Ureter (tissue), 1 donor: ENCODE measurements around the gene IGFBP5. TPM values are rescaled to one million over a fixed set of nuclear protein-coding genes. Genes with fewer than 3 reads are reported as not detected.

Experiments used
- DNase-seq: peaks from one replicate; pipeline ENCODE4 v3.0.0-alpha.2; 2020; ENCODE audit warnings: low spot score
- total RNA-seq: library from RNA; stranded (reverse); gene quantifications from one replicate; pipeline ENCODE4 v1.2.4, GENCODE V29; 2023
- donor health status: DM: yes; HTN: yes; CAD: no.

The IGFBP5 gene
- total RNA-seq, 1 donor from 2014 or later: 697 TPM

DNA sequence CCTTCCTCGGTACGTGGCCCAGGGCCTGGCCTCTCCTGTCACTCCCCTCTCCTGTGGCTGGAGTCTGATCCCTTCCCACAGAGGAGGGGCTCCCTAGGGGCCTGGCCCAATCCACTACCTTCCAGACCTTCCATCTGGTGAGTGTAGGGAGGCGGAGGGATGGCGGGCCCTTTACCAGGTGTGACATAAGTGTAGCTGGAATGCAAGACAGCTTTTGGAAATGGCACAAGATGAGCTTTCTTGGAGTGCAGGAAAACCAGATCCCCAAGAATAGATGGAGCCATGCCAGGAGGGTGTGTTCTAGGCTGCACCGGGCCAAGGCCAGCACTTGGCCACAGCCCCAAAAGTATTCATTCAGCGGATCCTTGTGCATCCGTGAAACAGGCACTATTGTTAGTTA is 30.1 kb downstream of the IGFBP5 start:
- no peak for DNase-seq

DNA sequence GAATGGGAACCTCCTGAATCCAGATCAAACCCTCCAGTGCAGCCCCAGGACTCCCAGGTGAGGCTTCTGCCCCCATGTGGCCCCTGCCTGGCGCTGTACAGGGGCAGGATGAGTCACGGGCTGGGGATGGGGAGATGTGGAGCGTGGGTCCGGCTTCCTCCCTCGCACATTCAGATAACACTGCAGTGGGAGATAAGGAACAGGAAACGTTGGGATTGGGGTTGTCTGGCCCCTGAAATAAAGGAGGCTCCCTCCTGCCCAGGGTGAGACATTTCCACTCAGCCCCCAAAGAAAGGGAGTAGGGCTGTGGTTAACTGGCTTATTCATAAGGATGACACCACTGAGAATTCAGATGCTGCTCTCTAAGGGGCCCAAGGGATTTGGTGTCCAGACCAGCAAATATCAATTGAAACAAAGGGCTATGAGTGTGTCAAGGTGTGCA is 30.7 kb downstream of the IGFBP5 start:
- DNase-seq: no peak

- no peak for DNase-seq
Observed at GRCh38 chr2:216663846-216664245, 31.5 kb downstream of the IGFBP5 start.

DNA sequence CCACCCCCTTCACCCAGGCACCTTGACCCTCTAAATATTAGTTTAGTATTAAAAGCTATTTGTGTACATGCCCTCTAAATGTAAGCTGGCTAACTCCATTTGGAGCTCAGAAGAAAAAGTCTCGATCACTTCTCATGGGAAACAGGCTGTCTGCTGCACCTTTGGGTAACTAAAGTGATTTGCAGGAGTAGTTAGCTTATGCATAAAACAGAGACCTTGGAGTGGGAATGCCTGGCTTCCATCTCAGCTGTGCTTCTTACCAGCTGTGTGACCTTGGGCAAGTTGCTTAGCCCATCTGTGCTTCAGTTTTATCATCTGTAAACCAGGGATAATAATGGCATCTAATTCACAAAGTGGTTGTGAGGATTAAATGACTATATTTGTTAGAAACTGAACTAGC is 32.2 kb downstream of the IGFBP5 start:
- DNase-seq: no peak

DNA sequence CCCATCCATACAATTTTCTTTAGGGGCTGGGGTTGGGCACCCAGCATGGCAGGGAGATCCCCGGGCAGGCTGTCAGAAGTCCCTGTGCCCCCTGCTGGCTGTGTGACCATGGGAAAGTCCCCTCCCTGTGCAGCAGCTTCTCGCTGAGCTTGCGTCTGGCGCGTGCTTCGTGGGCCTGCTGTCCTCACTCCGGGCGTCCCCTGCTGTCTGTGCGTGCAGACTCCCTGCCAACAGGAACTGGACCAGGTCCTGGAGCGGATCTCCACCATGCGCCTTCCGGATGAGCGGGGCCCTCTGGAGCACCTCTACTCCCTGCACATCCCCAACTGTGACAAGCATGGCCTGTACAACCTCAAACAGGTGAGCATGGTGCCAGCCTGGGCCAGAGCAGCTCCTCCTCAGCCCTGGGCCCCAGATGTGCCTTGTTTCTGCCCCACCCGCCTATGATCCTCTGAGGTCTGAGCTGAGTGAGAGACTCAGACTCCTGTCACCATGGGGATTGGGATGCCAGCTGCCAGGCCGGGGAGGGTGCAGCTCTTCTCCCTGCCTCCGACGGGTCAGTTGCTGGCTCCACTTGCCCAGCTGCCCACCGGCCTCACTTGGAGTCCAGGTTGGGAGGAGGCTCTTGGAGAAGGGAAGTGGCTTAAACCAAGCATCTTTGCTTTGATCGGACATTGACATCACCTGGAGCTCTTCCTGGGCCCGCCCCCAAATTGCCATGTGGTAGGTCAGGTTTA is 33.5 kb downstream of the IGFBP5 start:
- no peak for DNase-seq

GRCh38 chr2:216661051-216661450 is 34.3 kb downstream of the IGFBP5 start:
- no peak for DNase-seq

GRCh38 chr2:216660496-216660895 is 34.9 kb downstream of the IGFBP5 start:
- DNase-seq: no peak

GRCh38 chr2:216659276-216659675 is 36.1 kb downstream of the IGFBP5 start:
- peak; percentile 62 for DNase-seq

- DNase-seq: no peak
Observed at GRCh38 chr2:216658757-216659156, 36.6 kb downstream of the IGFBP5 start.

DNA sequence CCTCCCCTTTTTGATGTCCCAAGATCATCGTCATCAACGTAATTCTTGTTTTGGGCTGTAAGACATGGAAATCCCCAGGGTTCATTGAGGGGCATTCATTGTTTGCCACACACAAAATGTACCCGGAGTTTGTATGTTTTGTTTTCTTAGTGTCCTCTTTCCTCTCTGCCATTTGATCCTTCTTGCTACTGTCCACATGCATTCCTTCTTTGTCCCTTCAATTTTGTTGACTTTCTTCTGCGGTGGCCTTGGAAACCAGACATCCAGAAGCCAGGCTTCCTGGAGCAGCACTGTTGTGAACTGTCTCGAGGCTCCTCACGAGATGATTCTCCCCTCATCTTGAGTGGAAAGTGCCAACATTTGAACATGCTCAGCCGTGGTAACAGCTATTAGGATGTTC is 37.4 kb downstream of the IGFBP5 start:
- no peak for DNase-seq

GRCh38 chr2:216657086-216657855 is 38.1 kb downstream of the IGFBP5 start:
- no peak for DNase-seq

- no peak for DNase-seq
Observed at GRCh38 chr2:216654528-216655052, 40.8 kb downstream of the IGFBP5 start.

DNA sequence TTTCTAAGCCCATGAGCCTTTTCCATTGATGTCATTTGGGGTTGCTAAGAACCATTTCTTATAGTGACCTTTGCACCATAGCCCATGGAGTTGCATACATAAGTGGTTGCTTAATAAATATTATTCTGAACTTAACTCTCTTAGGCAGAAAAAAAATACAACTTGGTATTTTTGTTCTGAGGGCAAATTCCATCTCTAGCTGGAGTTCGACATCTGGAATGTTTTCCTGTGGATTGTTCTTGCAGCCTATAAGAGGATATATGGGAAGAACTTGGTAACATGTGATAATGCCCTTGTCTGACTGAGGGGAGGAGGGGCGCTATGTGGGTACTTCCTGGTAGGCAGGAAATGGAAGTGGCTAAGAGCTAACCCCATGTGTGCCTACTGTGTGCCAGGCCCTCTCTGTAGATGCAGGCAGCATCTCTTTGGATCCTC is 41.4 kb downstream of the IGFBP5 start:
- no peak for DNase-seq

- DNase-seq: no peak
Observed at GRCh38 chr2:216653093-216653799, 42.1 kb downstream of the IGFBP5 start.

- no peak for DNase-seq
Observed at GRCh38 chr2:216652566-216652965, 42.8 kb downstream of the IGFBP5 start.

DNA sequence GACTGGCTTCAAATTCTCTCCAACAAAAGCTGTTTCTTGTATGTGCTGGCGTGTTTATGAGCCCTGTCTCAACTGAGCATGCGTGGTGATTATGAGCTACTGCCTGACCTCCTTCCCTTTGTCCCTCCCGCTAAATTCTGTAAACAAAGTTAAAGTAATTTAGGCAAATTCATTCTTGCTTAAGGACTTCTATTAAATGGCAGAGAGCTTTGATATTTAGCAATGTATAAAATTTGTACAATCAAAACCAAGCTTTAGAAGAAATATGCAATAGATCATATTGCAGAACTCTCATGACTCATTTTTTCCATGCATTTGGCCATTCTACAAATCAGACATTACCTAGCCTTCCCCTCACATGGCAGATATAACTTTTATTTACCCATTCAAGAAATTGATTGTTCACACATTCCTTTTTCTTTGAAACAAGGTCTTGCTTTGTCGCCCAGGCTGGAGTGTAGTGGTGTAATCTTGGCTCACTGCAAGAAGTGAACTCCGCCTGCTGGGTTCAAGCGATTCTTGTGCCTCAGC is 43.9 kb downstream of the IGFBP5 start:
- DNase-seq: no peak

DNA sequence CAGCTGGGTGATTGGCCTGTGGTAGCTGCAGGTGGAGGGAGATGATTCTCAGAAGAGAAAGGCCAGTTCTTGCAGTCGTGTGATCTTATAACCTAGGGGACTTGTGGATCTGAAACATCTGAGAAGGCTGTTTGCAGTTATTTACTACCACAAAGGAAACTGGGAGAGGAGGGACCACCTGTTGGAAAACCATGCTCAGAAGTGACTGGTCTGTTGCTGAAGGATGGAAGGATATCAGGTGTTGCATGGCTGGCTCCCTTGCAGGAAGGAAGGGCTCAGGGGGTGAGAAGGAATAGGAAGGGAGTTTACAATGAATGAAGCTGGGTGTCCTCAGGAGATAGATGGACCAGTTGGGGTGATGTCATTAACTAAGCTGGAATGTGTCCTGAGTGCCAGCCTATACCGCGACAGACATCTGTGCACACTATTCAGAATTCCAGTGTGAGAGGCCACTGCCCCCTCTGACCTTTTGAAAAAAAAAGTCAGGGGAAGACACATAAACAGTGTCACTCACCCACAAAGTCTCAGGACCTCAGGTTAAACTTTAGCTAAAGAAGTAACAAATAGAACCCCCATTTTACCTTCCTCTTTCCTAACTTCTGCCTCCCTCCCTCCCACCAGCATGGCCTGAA is 44.6 kb downstream of the IGFBP5 start:
- DNase-seq: no peak

- DNase-seq: no peak
Observed at GRCh38 chr2:216649574-216649973, 45.8 kb downstream of the IGFBP5 start.

DNA sequence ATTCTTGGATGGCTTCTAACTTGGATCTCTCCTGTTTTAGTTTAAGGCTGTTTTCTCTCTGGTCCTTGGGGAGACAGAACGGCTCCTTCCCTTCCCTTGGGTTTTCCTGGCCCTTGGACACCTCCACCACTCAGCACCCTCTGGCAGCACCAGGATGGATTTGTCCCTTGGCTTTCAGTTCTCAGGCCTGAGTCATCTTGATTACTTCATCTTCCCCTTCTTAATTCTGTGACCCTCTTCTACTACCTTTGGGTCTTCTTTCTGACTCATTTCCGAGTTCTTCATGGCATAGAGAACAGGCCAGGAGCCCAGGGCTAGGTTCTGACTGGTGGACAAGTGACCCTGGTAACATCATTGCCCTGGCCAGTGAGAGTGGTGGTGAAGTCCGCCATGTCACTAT is 47.2 kb downstream of the IGFBP5 start:
- no peak for DNase-seq

- no peak for DNase-seq
Observed at GRCh38 chr2:216646116-216646515, 49.2 kb downstream of the IGFBP5 start.

DNA sequence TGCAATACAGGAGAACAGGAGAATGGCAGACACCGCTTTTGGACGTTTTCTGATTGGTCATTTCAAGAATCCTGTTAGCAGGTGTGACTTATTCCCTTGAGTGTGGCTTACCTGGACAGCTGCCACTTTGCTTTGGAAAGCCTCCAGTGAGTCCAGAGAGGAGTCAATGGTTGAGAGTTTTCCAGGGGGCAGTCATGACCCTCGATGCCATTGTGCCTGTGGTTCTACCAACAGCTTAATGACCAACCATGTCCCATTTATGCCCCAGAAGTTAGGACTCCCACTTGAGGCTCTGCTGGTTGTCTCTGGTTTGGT is 49.8 kb downstream of the IGFBP5 start:
- no peak for DNase-seq
